NCI-H2227 (cell line): ENCODE measurements around the gene TFPT.

Experiments used
- DNase-seq: peaks from one replicate; lab custom pipeline; 2025; ENCODE audit not compliant: unreplicated experiment; lab: John Stamatoyannopoulos, UW

TFPT gene

GRCh38 chr19:54149021-54149812 is 33.8 kb upstream of the TFPT start:
- no peak for DNase-seq

GRCh38 chr19:54148158-54148557 is 32.7 kb upstream of the TFPT start:
- DNase-seq: peak; percentile 71

- DNase-seq: peak; percentile 87
Measured at GRCh38 chr19:54147676-54148075, 32.2 kb upstream of the TFPT start.

- no peak for DNase-seq
Measured at GRCh38 chr19:54145541-54146158, 30.2 kb upstream of the TFPT start.

- DNase-seq: no peak
Measured at GRCh38 chr19:54142166-54142780, 26.8 kb upstream of the TFPT start.

GRCh38 chr19:54141356-54141755 is 25.9 kb upstream of the TFPT start:
- no peak for DNase-seq

- no peak for DNase-seq
Measured at GRCh38 chr19:54138489-54139256, 23.2 kb upstream of the TFPT start.

- DNase-seq: peak; percentile 67
Measured at GRCh38 chr19:54137699-54138488, 22.4 kb upstream of the TFPT start, which contains the start of gene CNOT3. CNOT3 (plus strand) TSS chr19:54137762; CDS start chr19:54142979, 5,217 bp downstream.

- DNase-seq: peak; percentile 100
Measured at GRCh38 chr19:54136864-54137698, 21.6 kb upstream of the TFPT start.

GRCh38 chr19:54136086-54136863 is 20.8 kb upstream of the TFPT start:
- DNase-seq: peak; percentile 76

- DNase-seq: no peak
Measured at GRCh38 chr19:54133957-54134590, 18.6 kb upstream of the TFPT start.

- peak; percentile 86 for DNase-seq
Measured at GRCh38 chr19:54133312-54133956, 18.0 kb upstream of the TFPT start.

GRCh38 chr19:54129617-54129996 is 14.2 kb upstream of the TFPT start:
- no peak for DNase-seq

- DNase-seq: no peak
Measured at GRCh38 chr19:54128796-54129616, 13.5 kb upstream of the TFPT start.

- no peak for DNase-seq
Measured at GRCh38 chr19:54128441-54128725, 12.9 kb upstream of the TFPT start.

GRCh38 chr19:54127688-54128440 is 12.4 kb upstream of the TFPT start:
- DNase-seq: no peak

GRCh38 chr19:54125713-54126112 is 10.3 kb upstream of the TFPT start:
- no peak for DNase-seq
